Pancreas (tissue), 10 donors: ENCODE data around the gene ADAMTS4. TPM values are rescaled to one million over a fixed set of nuclear protein-coding genes. Genes with fewer than 3 reads are reported as not detected.

ENCODE experiments used
- ATAC-seq, 4 donors: fragments of 200-7000 bp; cut with Tn5 transposase; one replicate each; pipeline versions ENCODE4 v1.8.0 to v1.9.1; 2020; ENCODE audit warnings: mild to moderate bottlenecking in 4 of 4, moderate library complexity in 4 of 4
- DNase-seq, 6 donors: peaks; one replicate each; pipeline ENCODE4 v3.0.0-alpha.2; 2020
- FAIRE-seq: peaks from 2 replicates; lab custom pipeline; 2012; peaks lifted over from hg19 to GRCh38; lab: Jason Lieb, UNC
- H3K27ac ChIP-seq, 4 donors: fragments of 200-600 bp; sonication (generic); 1 replicate in 3 of 4; 2 replicates in 1 of 4; pipeline versions ENCODE4 v1.5.0 to v1.8.0; 2020
- H3K27me3 ChIP-seq, 4 donors: fragments of 200-600 bp; one replicate each; pipeline ENCODE4 v1.8.0; 2021
- H3K36me3 ChIP-seq, 3 donors: fragments of 200-600 bp; sonication (generic) in 1 of 3; one replicate each; pipeline versions ENCODE4 v1.5.0 to v1.8.0; 2020 to 2021
- H3K4me1 ChIP-seq, 3 donors: fragments of 200-600 bp; one replicate each; pipeline ENCODE4 v1.8.0; 2021
- H3K4me3 ChIP-seq, 4 donors: fragments of 200-600 bp; sonication (generic) in 2 of 4; one replicate each; pipeline versions ENCODE4 v1.5.0 to v1.8.0; 2020 to 2021
- H3K9me3 ChIP-seq, 4 donors: fragments of 200-600 bp; one replicate each; pipeline ENCODE4 v1.8.0; 2021
- CTCF ChIP-seq, 4 donors: fragments of 200-600 bp; sonication (generic) in 3 of 4; IDR thresholded peaks; one replicate each; pipeline versions ENCODE4 v1.5.0 to v1.8.0; 2021; ENCODE audit warnings: antibody characterized with exemption in 4 of 4
- WGBS, 2 donors: extraction: QIAGEN DNeasy Blood & Tissue Kit; methylation state at CpG; one replicate each; pipeline ENCODE4 v1.1.7; 2013; 5-methylcytosine and 5-hydroxymethylcytosine counted together
- intact Hi-C, 3 donors: fragments of 100-400 bp; cut with DNase I; formaldehyde crosslinking; loops; one replicate each; pipeline versions ENCODE4 v1.11.1 to v1.14.2; 2022
- polyA plus RNA-seq, 2 donors: library from polyadenylated mRNA; stranded (reverse); fragments of 200-250 nt; gene quantifications; one replicate each; pipeline ENCODE4 v1.2.3, GENCODE V29; 2013
- total RNA-seq, 6 donors: library from RNA; stranded (reverse); fragmentation: NEBNext Ultra II Directional in 4 of 6; extraction: Animal tissue kit (Norgen Biotek cat#: 25700) in 4 of 6; gene quantifications; one replicate each; pipeline versions ENCODE4 v1.2.1 to v1.2.4, GENCODE V29; 2021 to 2023
- donor health status: healthy with polysubstance abuse.
- donor health status: DM: no; HTN: no; CAD: no; lungs with moderate emphysema.
- donor health status: DM: no; HTN: no; CAD: no.
- donor health status: control.
- donor health status: control.
- donor health status: Bipolar disorder and iron deficiency.
- donor health status: DM: yes; HTN: yes; CAD: no.
- donor health status: DM: no; HTN: no; CAD: no.
- donor health status: DM: no; HTN: no; CAD: no.
- donor health status: DM: yes; HTN: yes; CAD: no.

Gene ADAMTS4
- total and polyA plus RNA-seq, 8 donors: 2.7 to 6.6 (median 3.8) TPM

GRCh38 chr1:161193561-161194235 is 5.2 kb downstream of the ADAMTS4 start:
- 61 to 63% methylated on average over 21 of the region's 21 CpGs for WGBS, 2 donors
- TF ChIP-seq CTCF (IDR thresholded peaks at IDR 0.05): no peak
- intact Hi-C loops: loop anchor here in 2 of 3 donors (5.0 to 10.0 kb wide), 2 partner anchors 181 to 189 kb away; no protein-coding TSS in a partner anchor
- ATAC-seq (peak in 2 of 4 donors; percentile 4 to 7), FAIRE-seq (no peak), DNase-seq (no peak)
- H3K9me3 ChIP-seq: no peaks in the 10 kb centered on the region
- H3K36me3 ChIP-seq: no peaks in the 10 kb centered on the region
- no peak overlapping the region for H3K4me3 ChIP-seq
- no peaks in the 10 kb centered on the region for H3K27me3 ChIP-seq
- no peaks in the 10 kb centered on the region for H3K4me1 ChIP-seq
- H3K27ac ChIP-seq: no peak overlapping the region

GRCh38 chr1:161192476-161193465 is 6.1 kb downstream of the ADAMTS4 start:
- no peaks in the 10 kb centered on the region for H3K27me3 ChIP-seq
- H3K4me3 ChIP-seq: no peak overlapping the region
- DNase-seq (peak in 3 of 6 donors; percentile 41 to 66 (median 57)), ATAC-seq (peak; percentile 73 to 89 (median 82)), FAIRE-seq (no peak)
- peak; percentile 61 to 88 (median 76) for TF ChIP-seq CTCF (IDR thresholded peaks at IDR 0.05)
- no peak overlapping the region for H3K27ac ChIP-seq
- no peaks in the 10 kb centered on the region for H3K4me1 ChIP-seq
- no peaks in the 10 kb centered on the region for H3K9me3 ChIP-seq
- no peaks in the 10 kb centered on the region for H3K36me3 ChIP-seq
- intact Hi-C loops: loop anchor here in 2 of 3 donors (5.0 to 10.0 kb wide), 2 partner anchors 182 to 190 kb away; no protein-coding TSS in a partner anchor
- WGBS, 2 donors: 46 to 48% methylated on average over 15 of the region's 15 CpGs

GRCh38 chr1:161191971-161192370 is 6.9 kb downstream of the ADAMTS4 start:
- no peak for TF ChIP-seq CTCF (IDR thresholded peaks at IDR 0.05)
- H3K4me1 ChIP-seq: no peaks in the 10 kb centered on the region
- DNase-seq: no peak
- ATAC-seq: no peak
- no peak for FAIRE-seq
- WGBS, 2 donors: 41 to 42% methylated on average over 8 of the region's 8 CpGs
- H3K27me3 ChIP-seq: no peaks in the 10 kb centered on the region
- H3K9me3 ChIP-seq: no peaks in the 10 kb centered on the region
- H3K4me3 ChIP-seq: no peak overlapping the region
- intact Hi-C loops: loop anchor here in 2 of 3 donors (5.0 to 10.0 kb wide), 2 partner anchors 183 to 190 kb away; no protein-coding TSS in a partner anchor
- no peak overlapping the region for H3K27ac ChIP-seq
- no peaks in the 10 kb centered on the region for H3K36me3 ChIP-seq

GRCh38 chr1:161190962-161191521 is 7.8 kb downstream of the ADAMTS4 start:
- Histone ChIP-seq H3K9me3 (no peaks in the 10 kb centered on the region), H3K27ac (no peak overlapping the region), H3K4me3 (no peak overlapping the region), H3K4me1 (no peaks in the 10 kb centered on the region), H3K36me3 (no peaks in the 10 kb centered on the region), H3K27me3 (no peaks in the 10 kb centered on the region)
- no peak for TF ChIP-seq CTCF (IDR thresholded peaks at IDR 0.05)
- ATAC-seq (no peak), DNase-seq (no peak), FAIRE-seq (no peak)
- intact Hi-C loops: loop anchor here in 2 of 3 donors (5.0 to 10.0 kb wide), 2 partner anchors 184 to 191 kb away; no protein-coding TSS in a partner anchor
- WGBS, 2 donors: 41 to 48% methylated on average over 22 of the region's 22 CpGs
